Subcutaneous adipose tissue (tissue), 4 donors: ENCODE measurements around the gene ARL3. TPM values are rescaled to one million over a fixed set of nuclear protein-coding genes. Genes with fewer than 3 reads are reported as not detected.

Experiments
- total RNA-seq, 4 donors: library from RNA; depleted of rRNA; stranded (reverse); fragments of >200 nt; gene quantifications; one replicate each; pipeline ENCODE4 v1.1.0, GENCODE V29; 2016
- TF ChIP-seq, protein P1 (sequence below): fragments of 450-650 bp; IDR thresholded peaks from one replicate; pipeline ENCODE4 v1.5.1; 2016; ENCODE audit warnings: low read depth, mild to moderate bottlenecking, control low read depth, antibody characterized with exemption, moderate library complexity

The ARL3 gene
- total RNA-seq, 4 donors from 2014 or later, result 3.7 to 6.5 (median 5.7) TPM

DNA sequence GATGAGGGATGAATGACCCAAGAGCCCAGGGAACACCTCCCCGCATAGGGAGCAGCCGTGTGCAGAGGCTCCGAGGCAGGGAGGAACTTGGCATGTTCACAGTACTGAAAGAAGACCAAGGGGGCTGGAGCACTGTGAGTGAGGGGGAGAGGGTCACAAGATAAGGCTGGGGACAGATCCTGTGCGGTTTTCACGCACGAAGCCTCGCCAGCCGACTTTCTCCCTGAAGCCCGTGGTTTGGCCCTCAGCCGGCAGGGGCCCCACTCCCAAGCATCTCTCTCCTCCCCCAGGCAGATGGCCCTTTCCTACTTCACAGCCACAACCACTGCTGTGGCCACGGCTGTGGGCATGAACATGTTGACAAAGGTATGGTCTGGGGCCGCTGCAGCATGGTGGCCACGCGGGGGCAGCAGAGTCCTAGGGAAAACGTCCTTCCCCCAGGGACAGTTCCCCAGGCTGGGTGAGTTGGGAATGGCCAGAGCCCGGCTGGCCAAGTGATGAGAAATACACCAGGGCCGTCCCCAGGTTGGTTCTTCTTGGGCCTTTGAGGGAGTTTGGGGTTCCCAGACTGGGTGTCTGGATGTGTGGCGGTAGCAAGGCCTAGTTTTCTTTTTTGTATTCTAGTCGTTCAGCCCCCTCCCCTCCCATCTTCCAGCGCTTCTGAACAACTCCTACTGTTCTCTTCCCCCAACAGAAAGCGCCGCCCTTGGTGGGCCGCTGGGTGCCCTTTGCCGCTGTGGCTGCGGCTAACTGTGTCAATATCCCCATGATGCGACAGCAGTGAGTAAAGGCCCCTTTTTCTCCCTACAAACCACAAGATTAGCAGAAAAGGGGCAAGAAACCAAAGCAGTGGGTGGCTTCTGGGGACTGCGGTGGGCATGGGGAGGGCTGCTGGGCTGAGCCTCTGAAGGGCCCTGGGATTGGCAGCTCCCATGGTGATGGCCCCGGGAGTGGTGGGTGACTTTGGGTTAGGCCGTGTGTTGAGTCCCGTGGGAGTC lies 15.1 kb upstream of the ARL3 start:
- TF ChIP-seq, protein P1, sequence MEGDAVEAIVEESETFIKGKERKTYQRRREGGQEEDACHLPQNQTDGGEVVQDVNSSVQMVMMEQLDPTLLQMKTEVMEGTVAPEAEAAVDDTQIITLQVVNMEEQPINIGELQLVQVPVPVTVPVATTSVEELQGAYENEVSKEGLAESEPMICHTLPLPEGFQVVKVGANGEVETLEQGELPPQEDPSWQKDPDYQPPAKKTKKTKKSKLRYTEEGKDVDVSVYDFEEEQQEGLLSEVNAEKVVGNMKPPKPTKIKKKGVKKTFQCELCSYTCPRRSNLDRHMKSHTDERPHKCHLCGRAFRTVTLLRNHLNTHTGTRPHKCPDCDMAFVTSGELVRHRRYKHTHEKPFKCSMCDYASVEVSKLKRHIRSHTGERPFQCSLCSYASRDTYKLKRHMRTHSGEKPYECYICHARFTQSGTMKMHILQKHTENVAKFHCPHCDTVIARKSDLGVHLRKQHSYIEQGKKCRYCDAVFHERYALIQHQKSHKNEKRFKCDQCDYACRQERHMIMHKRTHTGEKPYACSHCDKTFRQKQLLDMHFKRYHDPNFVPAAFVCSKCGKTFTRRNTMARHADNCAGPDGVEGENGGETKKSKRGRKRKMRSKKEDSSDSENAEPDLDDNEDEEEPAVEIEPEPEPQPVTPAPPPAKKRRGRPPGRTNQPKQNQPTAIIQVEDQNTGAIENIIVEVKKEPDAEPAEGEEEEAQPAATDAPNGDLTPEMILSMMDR, result no peak

DNA sequence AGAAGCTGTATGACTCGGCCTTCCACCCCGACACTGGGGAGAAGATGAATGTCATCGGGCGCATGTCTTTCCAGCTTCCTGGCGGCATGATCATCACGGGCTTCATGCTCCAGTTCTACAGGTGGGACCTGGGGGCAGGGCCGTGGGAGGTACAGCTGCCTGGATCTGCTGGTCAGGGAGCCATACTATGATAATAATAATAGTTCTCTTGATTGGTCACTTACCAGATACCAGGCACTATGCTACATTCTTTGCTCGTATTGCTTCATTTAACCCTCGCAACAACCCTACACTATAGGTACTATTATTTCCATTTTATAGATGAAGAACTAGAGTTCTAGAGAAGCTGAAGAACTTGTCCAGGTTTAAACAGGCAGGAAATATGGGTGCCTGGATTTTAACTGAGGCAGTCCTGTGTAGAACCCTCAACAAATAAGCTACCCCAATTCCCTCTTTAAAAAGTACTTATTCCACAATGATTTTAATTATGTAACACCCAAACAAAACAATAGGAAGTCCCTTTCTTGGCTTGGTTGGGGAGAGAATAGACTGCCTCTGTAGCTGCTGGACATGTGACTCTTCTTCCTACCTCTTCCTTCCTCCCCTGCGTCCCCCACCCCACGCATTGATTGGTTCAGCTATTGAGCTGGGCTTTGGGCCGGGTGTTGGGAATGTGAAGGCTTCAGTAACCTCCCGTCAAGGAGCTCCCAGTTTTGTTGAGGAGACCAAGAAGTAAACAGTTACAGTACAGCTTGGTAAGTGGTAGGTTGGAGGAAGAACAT lies 13.0 kb upstream of the ARL3 start:
- TF ChIP-seq, protein P1, result no peak

DNA sequence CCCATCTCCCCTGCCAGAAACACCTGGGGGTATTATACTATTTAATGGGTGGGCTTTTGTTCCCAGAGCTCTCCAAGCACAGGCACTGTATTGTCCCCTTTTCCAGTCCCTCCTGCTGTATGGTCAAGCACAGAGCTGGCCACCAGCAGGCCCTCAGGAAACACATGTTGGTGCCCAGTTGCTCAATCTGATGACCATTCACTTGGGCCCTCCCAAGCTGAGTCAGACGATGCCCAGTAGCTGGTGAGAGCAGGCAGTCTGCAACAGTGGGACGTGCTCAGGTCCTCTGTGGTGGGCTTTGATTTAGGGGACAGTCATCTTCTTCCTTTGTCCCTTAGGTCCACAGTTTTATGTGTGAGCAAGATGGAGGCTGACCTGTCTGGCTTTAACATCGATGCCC lies 12.1 kb upstream of the ARL3 start:
- TF ChIP-seq, protein P1, result no peak

DNA sequence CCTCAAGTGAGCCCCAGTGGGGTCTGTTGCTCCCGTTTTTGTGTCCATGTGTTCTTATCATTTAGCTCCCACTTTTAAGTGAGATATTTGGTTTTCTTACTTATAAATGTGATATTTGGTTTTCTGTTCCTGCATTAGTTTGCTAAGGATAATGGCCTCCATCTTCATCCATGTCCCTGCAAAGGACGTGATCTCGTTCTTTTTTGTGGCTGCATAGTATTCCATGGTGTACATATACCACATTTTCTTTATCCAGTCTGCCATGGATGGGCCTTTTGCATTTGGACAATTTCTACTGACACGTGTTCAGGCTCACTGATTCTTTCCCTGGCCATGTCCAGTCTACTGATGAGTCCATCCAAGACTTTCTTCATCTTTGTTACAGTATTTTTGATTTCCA lies 9.8 kb upstream of the ARL3 start:
- TF ChIP-seq, protein P1, result no peak

DNA sequence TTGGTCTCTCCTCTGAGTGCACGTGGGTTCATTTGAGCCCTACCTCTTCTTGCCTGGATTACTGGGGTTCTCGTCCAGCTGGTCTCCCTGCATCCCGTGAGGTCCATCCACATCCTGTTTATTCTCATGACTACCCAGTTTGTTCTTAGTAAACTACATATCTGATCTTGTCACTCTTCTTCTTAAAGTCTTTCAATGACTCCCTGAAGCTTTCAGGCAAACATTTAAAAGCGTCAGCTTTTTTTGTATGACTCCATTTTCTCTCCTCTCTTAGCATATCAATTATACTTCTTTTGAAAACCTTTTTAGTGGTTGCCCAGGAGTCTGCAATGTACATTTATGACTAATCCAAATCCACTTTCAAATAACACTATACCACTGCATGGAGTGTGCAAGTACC lies 7.8 kb upstream of the ARL3 start:
- TF ChIP-seq, protein P1, result no peak

DNA sequence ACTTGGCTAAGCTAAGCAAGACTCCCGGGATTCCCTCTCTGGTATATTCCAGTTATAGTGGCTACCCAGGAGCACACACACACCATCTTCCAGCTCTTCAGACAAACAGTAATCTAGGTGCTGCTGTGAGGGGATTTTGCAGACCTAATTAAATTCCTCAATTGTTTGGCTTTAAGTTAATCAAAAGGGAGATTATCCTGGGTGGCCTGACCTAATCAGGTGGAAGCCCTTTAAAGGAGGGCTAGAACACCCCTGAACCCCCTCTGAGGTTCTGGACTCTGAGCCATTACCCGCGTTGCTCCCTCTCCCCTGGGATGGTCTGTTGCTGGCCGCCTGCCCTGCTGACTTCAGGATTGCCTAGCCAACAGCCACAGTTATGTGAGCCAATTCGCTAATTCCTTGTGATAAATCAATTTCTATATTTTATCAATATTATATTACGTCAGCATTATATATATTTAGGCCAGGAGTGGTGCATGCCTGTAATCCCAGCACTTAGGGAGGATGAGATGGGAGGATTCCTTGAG lies 6.6 kb upstream of the ARL3 start:
- TF ChIP-seq, protein P1, result no peak

DNA sequence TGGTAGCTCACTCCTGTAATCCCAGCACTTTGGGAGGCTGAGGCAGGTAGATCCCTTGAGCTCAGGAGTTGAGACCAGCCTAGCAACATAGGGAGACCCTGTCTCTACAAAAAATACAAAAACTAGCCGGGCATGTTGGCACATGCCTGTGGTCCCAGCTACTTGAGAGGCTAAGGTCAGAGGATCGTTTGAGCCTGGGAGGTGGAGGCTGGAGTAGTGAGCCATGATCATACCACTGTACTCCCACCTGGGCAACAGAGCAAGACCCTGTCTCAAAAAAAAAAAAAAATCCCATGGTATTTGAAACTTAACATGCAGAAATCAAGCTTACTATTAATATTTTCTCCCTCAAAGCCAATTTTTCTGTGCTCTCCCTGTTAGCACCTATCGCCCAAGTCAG lies 6.1 kb upstream of the ARL3 start:
- TF ChIP-seq, protein P1, result no peak
